ENCODE data around the gene CNNM2.
A peak's percentile ranks its signal among the peaks of the same experiment; 100 is the strongest.
"Not testable (repeated sequence)": the region's sequence is repeated elsewhere in the genome, so short reads cannot be mapped to it uniquely, and the experiment has no call there.

Gene CNNM2

GRCh38 chr10:102970562-102971340 is 52.7 kb downstream of the CNNM2 start:
- DNase-seq = no peak

- DNase-seq = no peak
Observed at GRCh38 chr10:102975483-102976379, 57.6 kb downstream of the CNNM2 start.

GRCh38 chr10:102976380-102976726 is 58.3 kb downstream of the CNNM2 start:
- DNase-seq = not testable (repeated sequence)

- no peak for DNase-seq
Observed at GRCh38 chr10:102982296-102982695, 64.2 kb downstream of the CNNM2 start.

GRCh38 chr10:102984086-102984485 is 66.0 kb downstream of the CNNM2 start:
- DNase-seq = no peak

- no peak for DNase-seq
Observed at GRCh38 chr10:102985811-102986210, 67.7 kb downstream of the CNNM2 start.

- peak; percentile 97 for DNase-seq
Observed at GRCh38 chr10:102988404-102989314, 70.6 kb downstream of the CNNM2 start.

GRCh38 chr10:102994531-102995295 is 76.6 kb downstream of the CNNM2 start:
- peak; percentile 66 for DNase-seq

GRCh38 chr10:102996876-102997275 is 78.8 kb downstream of the CNNM2 start:
- no peak for DNase-seq

- DNase-seq = no peak
Observed at GRCh38 chr10:102997998-102998397, 79.9 kb downstream of the CNNM2 start.

GRCh38 chr10:102998399-102998907 is 80.4 kb downstream of the CNNM2 start:
- DNase-seq = no peak

- DNase-seq = not testable (repeated sequence)
Observed at GRCh38 chr10:103000050-103000449, 82.0 kb downstream of the CNNM2 start.

GRCh38 chr10:103007017-103007416 is 88.9 kb downstream of the CNNM2 start:
- no peak for DNase-seq

- no peak for DNase-seq
Observed at GRCh38 chr10:103013416-103013815, 95.3 kb downstream of the CNNM2 start.

GRCh38 chr10:103019425-103019824 is 101.3 kb downstream of the CNNM2 start:
- DNase-seq = no peak

GRCh38 chr10:103021150-103021899 is 103.2 kb downstream of the CNNM2 start:
- DNase-seq = no peak

GRCh38 chr10:103021900-103022293 is 103.8 kb downstream of the CNNM2 start:
- DNase-seq = no peak

GRCh38 chr10:103025696-103026095 is 107.6 kb downstream of the CNNM2 start:
- no peak for DNase-seq

GRCh38 chr10:103038570-103038969 is 120.5 kb downstream of the CNNM2 start:
- DNase-seq = no peak

- DNase-seq = no peak
Observed at GRCh38 chr10:103040418-103040817, 122.3 kb downstream of the CNNM2 start.

- DNase-seq = no peak
Observed at GRCh38 chr10:103041391-103041790, 123.3 kb downstream of the CNNM2 start.
